ENCODE measurements around the gene SSUH2. TPM values are rescaled to one million over a fixed set of nuclear protein-coding genes. Genes with fewer than 3 reads are reported as not detected.

SSUH2 gene
- total RNA-seq, 1 experiment from 2014 or later, result 0.94 TPM

GRCh38 chr3:8655387-8655835, 10.8 kb upstream of the SSUH2 start:
- Mint-ChIP-seq H3K27me3 (ENCODE audit: low read depth) (peaks cover 16% of the 10 kb centered on the region), H3K9me3 (peaks cover 10% of the 10 kb centered on the region), H3K36me3 (no peaks in the 10 kb centered on the region), H3K27ac (no peak overlapping the region), H3K4me1 (no peaks in the 10 kb centered on the region), H3K4me3 (no peak overlapping the region)
- POLR2A ChIA-PET, result no interaction called here
- TF ChIP-seq PRDM15 (CRISPR knock-in tag; IDR thresholded peaks at IDR 0.05) (no peak), MYBL2 (CRISPR knock-in tag; IDR thresholded peaks at IDR 0.05) (no peak), GTF2I (CRISPR knock-in tag; conservative IDR thresholded peaks at IDR 0.05) (no peak), USF2 (CRISPR knock-in tag; IDR thresholded peaks at IDR 0.05) (no peak), MLX (CRISPR knock-in tag; IDR thresholded peaks at IDR 0.05) (no peak), CTCF (IDR thresholded peaks at IDR 0.05) (no peak), ZNF532 (CRISPR knock-in tag; IDR thresholded peaks at IDR 0.05; ENCODE audit: borderline replicate concordance) (no peak), AFF4 (CRISPR knock-in tag; IDR thresholded peaks at IDR 0.05; ENCODE audit: borderline replicate concordance) (no peak), E2F4 (CRISPR knock-in tag; IDR thresholded peaks at IDR 0.05; ENCODE audit: borderline replicate concordance, low read depth) (no peak), RORB (CRISPR knock-in tag; IDR thresholded peaks at IDR 0.05) (no peak), ZNF121 (CRISPR knock-in tag; IDR thresholded peaks at IDR 0.05) (no peak), ZNF416 (CRISPR knock-in tag; IDR thresholded peaks at IDR 0.05) (no peak), GABPB1 (CRISPR knock-in tag; IDR thresholded peaks at IDR 0.05) (no peak), AR (CRISPR knock-in tag; IDR thresholded peaks at IDR 0.05) (no peak), PRRX2 (CRISPR knock-in tag; IDR thresholded peaks at IDR 0.05) (no peak), ZNF138 (CRISPR knock-in tag; conservative IDR thresholded peaks at IDR 0.05) (no peak), ZNF671 (CRISPR knock-in tag; IDR thresholded peaks at IDR 0.05) (no peak), NFATC4 (CRISPR knock-in tag; IDR thresholded peaks at IDR 0.05) (no peak), NR3C1 (CRISPR knock-in tag; conservative IDR thresholded peaks at IDR 0.05; ENCODE audit: low read depth) (no peak)
- no peak for ATAC-seq
- no peak for DNase-seq (ENCODE audit: low spot score)
- CTCF ChIA-PET, result no interaction called here
